ENCODE measurements around the gene TAF1L. TPM values are rescaled to one million over a fixed set of nuclear protein-coding genes. Genes with fewer than 3 reads are reported as not detected.

Gene TAF1L
- total and polyA plus RNA-seq, 2 of the 13 experiments (the other 11 are each of a cell fraction or from before 2014, with no cell fraction given), result not detected

DNA sequence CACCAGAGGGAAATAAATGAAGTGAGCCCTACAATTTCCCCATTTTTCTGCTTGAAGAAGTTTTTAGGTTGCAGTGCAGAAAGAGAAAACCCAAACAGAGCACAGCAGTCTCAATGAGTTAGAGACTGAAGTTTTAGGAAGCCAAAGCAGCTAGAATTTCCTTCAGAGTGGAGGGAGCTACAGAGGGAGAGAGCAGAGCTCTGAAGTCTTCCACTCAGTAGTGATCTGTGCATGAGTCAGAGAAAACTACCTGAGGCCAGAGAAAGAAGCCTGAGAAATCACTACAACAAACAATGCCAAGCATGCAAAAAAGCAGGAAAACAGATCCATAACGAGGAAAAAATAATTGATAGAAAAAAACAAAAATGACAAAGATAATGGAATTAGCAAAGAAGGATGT lies 44.6 kb downstream of the TAF1L start:
- no peaks in the 10 kb centered on the region for H3K4me1 ChIP-seq (ENCODE audit: insufficient read depth, low read length)
- POLR2A ChIA-PET, result no interaction called here
- FAIRE-seq (no peak), DNase-seq (ENCODE audit: low spot score) (no peak), ATAC-seq (no peak)
- no TSS peak for BruUV-seq (replicated peaks)
- intact Hi-C loops (cut with micrococcal nuclease; ENCODE audit: unreplicated experiment), result no loop called here
- H3K4me2 ChIP-seq (ENCODE audit: low read depth, low read length), result no peak overlapping the region
- H3K4me3 ChIP-seq (replicated peaks in 1 of 3; ENCODE audit: insufficient read depth in 1 of 3, low read depth in 2 of 3, low read length in 3 of 3), result no peak overlapping the region
- H3K27me3 ChIP-seq (ENCODE audit: control insufficient read depth in 1 of 2, insufficient read depth in 2 of 2, low read length in 2 of 2), result no peaks in the 10 kb centered on the region
- no peak overlapping the region for H3K9ac ChIP-seq (ENCODE audit: insufficient read depth, low read depth, low read length)
- TF ChIP-seq TBX3 (IDR thresholded peaks at IDR 0.05; ENCODE audit: borderline replicate concordance), result no peak
- no peak for TF ChIP-seq THAP9 (CRISPR knock-in tag; IDR thresholded peaks at IDR 0.05; ENCODE audit: borderline replicate concordance)
- TF ChIP-seq RORA (CRISPR knock-in tag; IDR thresholded peaks at IDR 0.05), result no peak
- TF ChIP-seq ATRX (CRISPR knock-in tag; IDR thresholded peaks at IDR 0.05; ENCODE audit: borderline replicate concordance), result no peak
- TF ChIP-seq PREB (CRISPR knock-in tag; IDR thresholded peaks at IDR 0.05), result no peak
- TF ChIP-seq CEBPG (CRISPR knock-in tag; IDR thresholded peaks at IDR 0.05), result no peak
- no peak for TF ChIP-seq ZFP82 (CRISPR knock-in tag; IDR thresholded peaks at IDR 0.05; ENCODE audit: borderline replicate concordance)
- no peak for TF ChIP-seq HOMEZ (CRISPR knock-in tag; IDR thresholded peaks at IDR 0.05; ENCODE audit: low read depth)
- no peak for TF ChIP-seq GTF3A (CRISPR knock-in tag; conservative IDR thresholded peaks at IDR 0.05)
- TF ChIP-seq NFKBIZ (CRISPR knock-in tag; IDR thresholded peaks at IDR 0.05), result no peak
- TF ChIP-seq LCORL (IDR thresholded peaks at IDR 0.05), result no peak
- TF ChIP-seq LCORL (CRISPR knock-in tag; IDR thresholded peaks at IDR 0.05), result no peak
- no peak for TF ChIP-seq ZFYVE20 (CRISPR knock-in tag; IDR thresholded peaks at IDR 0.05; ENCODE audit: borderline replicate concordance, low read depth)
- TF ChIP-seq MTERF4 (CRISPR knock-in tag; IDR thresholded peaks at IDR 0.05), result no peak
- no peak for TF ChIP-seq SRY (CRISPR knock-in tag; IDR thresholded peaks at IDR 0.05)
- no peak for TF ChIP-seq IKZF4 (CRISPR knock-in tag; IDR thresholded peaks at IDR 0.05; ENCODE audit: borderline replicate concordance, low read depth, not compliant biosample characterization)
- no peak for TF ChIP-seq ZC3H13 (CRISPR knock-in tag; IDR thresholded peaks at IDR 0.05)
- H3K9me3 ChIP-seq (ENCODE audit: low read length), result no peaks in the 10 kb centered on the region
- H3K79me2 ChIP-seq (ENCODE audit: insufficient read depth, low read length), result no peaks in the 10 kb centered on the region
- H4K20me1 ChIP-seq (ENCODE audit: insufficient read depth, low read length), result no peaks in the 10 kb centered on the region
- H3K27ac ChIP-seq (ENCODE audit: extremely low read length, insufficient read depth, low read length), result no peak overlapping the region
- in situ Hi-C loops (cut with HindIII; ENCODE audit: extremely low pct_ligation_motif_present, low pct_unique_long_range_greater_than_20kb), result no loop called here
- no peak overlapping the region for H2AFZ ChIP-seq (ENCODE audit: low read length)
- CTCF ChIA-PET (ENCODE audit: low intra/inter-chr PET ratio, low total read pairs), result no interaction called here
- 0% methylated on average over 1 of the region's 1 CpG for WGBS (ENCODE audit: low lambda C conversion rate)
- H3K36me3 ChIP-seq (replicated peaks in 1 of 2; ENCODE audit: control insufficient read depth in 1 of 2, insufficient read depth in 2 of 2, low read length in 2 of 2), result no peaks in the 10 kb centered on the region
